ENCODE measurements around the gene TSPEAR.
"Not testable (repeated sequence)": the region's sequence is repeated elsewhere in the genome, so short reads cannot be mapped to it uniquely, and the experiment has no call there.

Gene TSPEAR

GRCh38 chr21:44701023-44701400 is 10.4 kb downstream of the TSPEAR start:
- no peak for DNase-seq

- no peak for DNase-seq
Observed at GRCh38 chr21:44700101-44701022, 11.0 kb downstream of the TSPEAR start.

- no peak for DNase-seq
Observed at GRCh38 chr21:44699502-44700001, 11.8 kb downstream of the TSPEAR start.

- no peak for DNase-seq
Observed at GRCh38 chr21:44697811-44698734, 13.3 kb downstream of the TSPEAR start.

- DNase-seq = not testable (repeated sequence)
Observed at GRCh38 chr21:44697172-44697810, 14.1 kb downstream of the TSPEAR start, which contains the start of gene KRTAP10-12. TSS of gene KRTAP10-12 (plus strand) at chr21:44697172. CDS start at chr21:44697202, 30 bp downstream.

GRCh38 chr21:44696572-44696971 is 14.8 kb downstream of the TSPEAR start:
- DNase-seq = no peak

GRCh38 chr21:44695641-44696040 is 15.7 kb downstream of the TSPEAR start:
- DNase-seq = no peak

- no peak for DNase-seq
Observed at GRCh38 chr21:44695184-44695583, 16.2 kb downstream of the TSPEAR start.

GRCh38 chr21:44694776-44695175 is 16.6 kb downstream of the TSPEAR start:
- DNase-seq = no peak

GRCh38 chr21:44692798-44693512 is 18.4 kb downstream of the TSPEAR start:
- no peak for DNase-seq

- no peak for DNase-seq
Observed at GRCh38 chr21:44691686-44692085, 19.7 kb downstream of the TSPEAR start.

GRCh38 chr21:44689740-44690139 is 21.6 kb downstream of the TSPEAR start:
- DNase-seq = not testable (repeated sequence)

GRCh38 chr21:44687671-44688070 is 23.7 kb downstream of the TSPEAR start:
- no peak for DNase-seq

GRCh38 chr21:44686843-44687561 is 24.4 kb downstream of the TSPEAR start:
- DNase-seq = no peak

GRCh38 chr21:44686000-44686781 is 25.2 kb downstream of the TSPEAR start:
- no peak for DNase-seq

- not testable (repeated sequence) for DNase-seq
Observed at GRCh38 chr21:44685050-44685449, 26.3 kb downstream of the TSPEAR start.

- DNase-seq = no peak
Observed at GRCh38 chr21:44684483-44684882, 26.9 kb downstream of the TSPEAR start.

- DNase-seq = no peak
Observed at GRCh38 chr21:44684077-44684476, 27.3 kb downstream of the TSPEAR start.

GRCh38 chr21:44682580-44683151 is 28.7 kb downstream of the TSPEAR start:
- DNase-seq = no peak

Data from effector CD8-positive, alpha-beta T cell (primary cell).